NCI-H2081 treated with DMSO at 0.1 percent for 48 hours (cell line): ENCODE results near the gene TOMM40.
A peak's percentile ranks its signal among the peaks of the same experiment; 100 is the strongest.

ENCODE experiments used
- DNase-seq: peaks from one replicate; lab custom pipeline; 2025; lab: John Stamatoyannopoulos, UW

Gene TOMM40

GRCh38 chr19:44927746-44928145 lies 36.7 kb downstream of the TOMM40 start:
- DNase-seq = no peak

GRCh38 chr19:44930088-44930487 lies 39.0 kb downstream of the TOMM40 start:
- no peak for DNase-seq

- DNase-seq = no peak
Observed at GRCh38 chr19:44931541-44931940, 40.5 kb downstream of the TOMM40 start.

DNA sequence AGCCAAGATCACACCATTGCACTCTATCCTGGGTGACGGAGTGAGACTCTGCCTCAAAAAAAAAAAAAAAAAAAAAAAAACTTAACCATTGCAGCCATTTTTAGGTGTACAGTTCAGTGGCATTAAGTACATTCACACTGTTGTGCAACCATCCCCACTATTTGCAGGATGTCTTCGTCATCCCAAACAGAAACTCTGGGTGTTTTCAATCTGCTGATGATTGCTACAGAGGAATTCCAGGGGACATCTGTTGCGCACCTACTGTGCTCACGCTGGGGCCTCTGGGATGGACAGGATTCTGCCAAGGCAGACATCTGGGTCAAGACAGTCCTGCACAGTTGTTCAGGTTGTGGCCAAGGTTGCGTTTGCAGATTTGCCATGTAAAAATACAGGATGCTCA lies 48.6 kb downstream of the TOMM40 start:
- DNase-seq = no peak

- no peak for DNase-seq
Observed at GRCh38 chr19:44942067-44942571, 51.1 kb downstream of the TOMM40 start, which contains the start of gene APOC4. Gene APOC4 (plus strand): TSS chr19:44942237. CDS start chr19:44942278, 41 bp downstream.

GRCh38 chr19:44943801-44944249 lies 52.8 kb downstream of the TOMM40 start:
- DNase-seq = no peak

GRCh38 chr19:44947041-44947581 lies 56.1 kb downstream of the TOMM40 start:
- DNase-seq = no peak

DNA sequence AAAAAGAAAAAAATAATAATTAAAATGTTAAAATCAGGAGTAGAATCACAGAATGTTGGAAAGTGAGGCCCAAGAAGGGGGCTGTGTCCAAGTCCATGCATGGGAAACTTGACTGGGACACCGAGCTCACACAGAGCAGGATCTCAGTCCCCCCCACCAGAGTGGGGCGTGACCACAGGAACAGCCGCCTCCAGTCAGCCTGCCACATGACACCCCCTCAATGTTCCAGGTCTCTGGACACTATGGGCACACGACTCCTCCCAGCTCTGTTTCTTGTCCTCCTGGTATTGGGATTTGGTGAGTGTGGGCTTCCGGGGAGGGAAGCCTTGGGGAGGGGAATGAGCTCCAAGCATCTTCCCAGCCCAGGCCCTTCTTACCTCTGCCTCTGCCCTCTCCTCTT lies 57.2 kb downstream of the TOMM40 start:
- DNase-seq = no peak

DNA sequence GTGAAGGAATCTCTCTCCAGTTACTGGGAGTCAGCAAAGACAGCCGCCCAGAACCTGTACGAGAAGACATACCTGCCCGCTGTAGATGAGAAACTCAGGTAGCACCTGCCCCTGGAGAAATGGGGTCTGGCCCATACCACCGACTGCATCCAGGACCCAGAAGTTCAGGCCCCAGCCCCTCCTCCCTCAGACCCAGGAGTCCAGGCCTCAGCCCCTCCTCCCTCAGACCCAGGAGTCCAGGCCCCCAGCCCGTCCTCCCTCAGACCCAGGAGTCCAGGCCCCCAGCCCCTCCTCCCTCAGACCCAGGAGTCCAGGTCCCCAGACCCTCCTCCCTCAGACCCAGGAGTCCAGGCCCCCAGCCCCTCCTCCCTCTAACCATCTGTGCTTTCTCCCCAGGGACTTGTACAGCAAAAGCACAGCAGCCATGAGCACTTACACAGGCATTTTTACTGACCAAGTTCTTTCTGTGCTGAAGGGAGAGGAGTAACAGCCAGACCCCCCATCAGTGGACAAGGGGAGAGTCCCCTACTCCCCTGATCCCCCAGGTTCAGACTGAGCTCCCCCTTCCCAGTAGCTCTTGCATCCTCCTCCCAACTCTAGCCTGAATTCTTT lies 57.8 kb downstream of the TOMM40 start:
- DNase-seq = no peak

GRCh38 chr19:44949550-44949949 lies 58.5 kb downstream of the TOMM40 start:
- no peak for DNase-seq

DNA sequence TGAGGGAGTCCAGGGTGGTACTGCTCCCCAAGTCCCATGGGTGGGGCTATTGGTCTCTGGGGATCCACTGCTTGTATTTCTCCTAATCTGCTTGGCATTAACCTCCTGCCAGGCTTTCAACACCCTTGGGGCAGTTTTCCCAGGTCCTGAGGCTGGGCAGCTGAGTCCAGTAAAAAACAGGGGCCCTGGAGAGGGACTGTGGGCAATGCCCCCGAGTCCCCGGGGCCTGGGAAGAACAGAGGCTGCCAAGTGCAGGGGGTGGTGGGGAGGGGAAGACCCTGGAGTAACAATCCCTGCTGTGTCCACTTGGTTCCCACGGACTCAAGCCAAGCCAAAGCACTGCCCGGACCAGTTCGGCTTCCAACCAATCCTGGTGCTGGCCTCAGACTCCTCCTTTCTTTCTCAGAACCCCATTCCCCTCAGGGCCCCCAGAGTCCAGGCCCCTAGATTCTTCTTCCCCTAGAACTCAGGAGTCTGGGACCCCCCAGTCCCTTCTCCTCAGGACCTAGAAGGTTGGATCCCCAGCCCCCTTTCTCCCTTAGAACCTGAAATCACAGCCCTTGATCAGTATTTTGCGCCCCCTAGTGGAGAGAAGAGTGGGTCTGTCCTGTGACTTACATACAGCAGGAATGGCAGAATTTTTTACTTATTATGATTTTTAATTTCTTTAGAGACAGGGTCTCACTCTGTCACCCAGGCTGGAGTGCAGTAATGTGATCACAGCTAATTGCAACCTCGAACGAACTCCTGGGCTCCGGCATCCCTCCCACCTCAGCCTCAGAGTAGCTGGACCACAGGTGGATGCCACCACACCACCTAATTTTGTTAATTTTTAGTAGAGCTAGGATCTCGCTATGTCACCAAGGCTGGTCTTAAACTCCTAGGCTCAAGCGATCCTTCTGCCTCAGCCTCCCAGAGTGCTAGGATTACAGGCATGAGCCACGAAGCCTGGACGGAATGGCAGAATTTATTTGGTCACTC lies 60.4 kb downstream of the TOMM40 start:
- peak; percentile 5 for DNase-seq
